ENCODE results near the gene DHX30.
A peak's percentile ranks its signal among the peaks of the same experiment; 100 is the strongest.
"Not testable (repeated sequence)": the region's sequence is repeated elsewhere in the genome, so short reads cannot be mapped to it uniquely, and the experiment has no call there.

DHX30 gene, protein sequence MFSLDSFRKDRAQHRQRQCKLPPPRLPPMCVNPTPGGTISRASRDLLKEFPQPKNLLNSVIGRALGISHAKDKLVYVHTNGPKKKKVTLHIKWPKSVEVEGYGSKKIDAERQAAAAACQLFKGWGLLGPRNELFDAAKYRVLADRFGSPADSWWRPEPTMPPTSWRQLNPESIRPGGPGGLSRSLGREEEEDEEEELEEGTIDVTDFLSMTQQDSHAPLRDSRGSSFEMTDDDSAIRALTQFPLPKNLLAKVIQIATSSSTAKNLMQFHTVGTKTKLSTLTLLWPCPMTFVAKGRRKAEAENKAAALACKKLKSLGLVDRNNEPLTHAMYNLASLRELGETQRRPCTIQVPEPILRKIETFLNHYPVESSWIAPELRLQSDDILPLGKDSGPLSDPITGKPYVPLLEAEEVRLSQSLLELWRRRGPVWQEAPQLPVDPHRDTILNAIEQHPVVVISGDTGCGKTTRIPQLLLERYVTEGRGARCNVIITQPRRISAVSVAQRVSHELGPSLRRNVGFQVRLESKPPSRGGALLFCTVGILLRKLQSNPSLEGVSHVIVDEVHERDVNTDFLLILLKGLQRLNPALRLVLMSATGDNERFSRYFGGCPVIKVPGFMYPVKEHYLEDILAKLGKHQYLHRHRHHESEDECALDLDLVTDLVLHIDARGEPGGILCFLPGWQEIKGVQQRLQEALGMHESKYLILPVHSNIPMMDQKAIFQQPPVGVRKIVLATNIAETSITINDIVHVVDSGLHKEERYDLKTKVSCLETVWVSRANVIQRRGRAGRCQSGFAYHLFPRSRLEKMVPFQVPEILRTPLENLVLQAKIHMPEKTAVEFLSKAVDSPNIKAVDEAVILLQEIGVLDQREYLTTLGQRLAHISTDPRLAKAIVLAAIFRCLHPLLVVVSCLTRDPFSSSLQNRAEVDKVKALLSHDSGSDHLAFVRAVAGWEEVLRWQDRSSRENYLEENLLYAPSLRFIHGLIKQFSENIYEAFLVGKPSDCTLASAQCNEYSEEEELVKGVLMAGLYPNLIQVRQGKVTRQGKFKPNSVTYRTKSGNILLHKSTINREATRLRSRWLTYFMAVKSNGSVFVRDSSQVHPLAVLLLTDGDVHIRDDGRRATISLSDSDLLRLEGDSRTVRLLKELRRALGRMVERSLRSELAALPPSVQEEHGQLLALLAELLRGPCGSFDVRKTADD

GRCh38 chr3:47802734-47803479 is at the start of gene DHX30:
Gene DHX30 (plus strand): TSS chr3:47803138. CDS start chr3:47810684, 7,546 bp downstream.
- peak; percentile 89 for DNase-seq (ENCODE audit: low spot score)

DNA sequence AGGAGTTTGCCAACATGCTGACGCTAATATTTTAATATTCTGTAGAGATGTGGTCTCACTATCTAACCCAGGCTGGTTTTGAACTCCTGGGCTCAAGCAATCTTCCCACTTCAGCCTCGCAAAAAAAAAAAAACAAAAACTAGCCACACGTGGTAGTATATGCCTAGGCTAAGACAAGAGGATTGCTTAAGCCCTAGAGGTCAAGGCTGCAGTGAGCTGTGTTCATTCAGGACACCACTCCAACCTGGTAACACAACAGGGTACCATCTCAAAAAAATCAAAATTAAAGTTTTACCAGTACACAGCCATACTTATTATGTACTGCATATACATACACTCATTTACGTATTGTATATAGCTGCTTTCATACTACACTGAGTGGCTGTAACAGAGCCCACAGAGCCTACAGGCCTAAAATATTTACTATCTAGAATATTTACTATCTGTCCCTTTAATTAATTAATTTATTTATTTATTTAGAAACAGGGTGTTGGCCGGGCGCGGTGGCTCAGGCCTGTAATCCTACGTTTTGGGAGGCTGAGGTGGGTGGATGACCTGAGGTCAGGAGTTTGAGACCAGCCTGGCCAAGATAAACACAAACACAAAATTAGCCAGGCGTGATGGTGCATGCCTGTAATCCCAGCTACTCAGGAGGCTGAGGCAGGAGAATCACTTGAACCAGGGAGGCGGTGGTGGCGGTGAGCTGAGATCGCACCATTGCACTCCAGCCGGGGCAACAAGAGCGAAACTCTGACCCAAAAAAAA is 44.5 kb upstream of the DHX30 start:
- no peak for DNase-seq (ENCODE audit: low spot score)

GRCh38 chr3:47760207-47760606 is 42.7 kb upstream of the DHX30 start:
- not testable (repeated sequence) for DNase-seq (ENCODE audit: low spot score)

GRCh38 chr3:47761046-47761445 is 41.9 kb upstream of the DHX30 start:
- DNase-seq (ENCODE audit: low spot score): peak; percentile 27

DNA sequence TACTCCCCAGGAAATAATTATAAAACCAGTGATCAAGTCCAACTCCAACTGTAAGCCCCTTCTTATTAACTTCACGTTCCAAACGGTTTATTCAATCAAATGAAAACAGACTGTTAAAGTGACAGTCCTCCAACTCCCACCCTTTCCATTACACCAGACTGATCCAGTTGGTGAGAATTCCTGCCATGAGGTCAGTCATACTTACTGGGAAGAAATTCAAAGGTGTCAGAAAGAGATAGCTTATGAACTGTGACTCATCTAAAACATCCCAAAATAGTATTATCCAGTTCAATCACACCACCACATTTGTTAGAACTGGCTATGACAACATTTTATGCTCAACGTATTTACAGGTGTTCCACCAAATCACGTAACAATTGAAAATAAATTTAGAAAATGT is 40.7 kb upstream of the DHX30 start:
- DNase-seq (ENCODE audit: low spot score): peak; percentile 33

DNA sequence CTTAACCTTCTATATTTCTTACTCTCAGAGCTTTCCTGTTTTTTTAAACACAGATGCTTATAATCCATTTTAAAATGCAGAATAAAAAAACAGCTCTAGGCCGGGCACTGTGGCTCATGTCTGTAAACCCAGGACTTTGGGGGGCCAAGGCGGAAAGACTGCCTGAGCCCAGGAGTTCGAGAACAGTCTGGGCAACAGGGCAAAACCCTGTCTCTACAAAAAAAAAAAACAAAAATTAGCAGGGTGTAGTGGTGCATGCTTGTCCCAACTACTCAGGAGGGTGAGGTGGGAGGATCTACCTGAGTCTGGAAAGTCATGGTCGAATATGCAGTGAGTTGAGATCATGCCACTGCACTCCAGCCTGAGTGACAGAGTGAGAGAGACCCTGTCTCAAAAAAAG is 36.8 kb upstream of the DHX30 start:
- no peak for DNase-seq (ENCODE audit: low spot score)

DNA sequence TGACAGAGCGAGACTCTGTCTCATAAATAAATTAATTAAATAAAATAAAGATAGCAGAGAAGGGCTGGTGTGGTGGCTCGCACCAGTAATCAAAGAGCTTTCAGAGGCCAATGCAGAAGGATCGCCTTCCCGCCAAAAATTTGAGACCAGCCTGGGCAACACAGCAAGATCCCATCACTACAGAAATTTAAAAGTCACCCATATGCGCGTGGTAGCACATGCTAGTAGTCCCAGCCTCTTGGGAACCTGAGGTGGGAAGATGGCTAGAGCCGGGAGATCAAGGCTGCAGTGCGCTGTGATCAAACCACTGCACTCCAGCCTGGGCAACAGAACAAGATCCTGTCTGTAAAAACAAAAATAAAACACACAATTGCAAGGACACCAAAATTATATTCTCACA is 30.9 kb upstream of the DHX30 start:
- no peak for DNase-seq (ENCODE audit: low spot score)

GRCh38 chr3:47772788-47773187 is 30.1 kb upstream of the DHX30 start:
- DNase-seq (ENCODE audit: low spot score): no peak

DNA sequence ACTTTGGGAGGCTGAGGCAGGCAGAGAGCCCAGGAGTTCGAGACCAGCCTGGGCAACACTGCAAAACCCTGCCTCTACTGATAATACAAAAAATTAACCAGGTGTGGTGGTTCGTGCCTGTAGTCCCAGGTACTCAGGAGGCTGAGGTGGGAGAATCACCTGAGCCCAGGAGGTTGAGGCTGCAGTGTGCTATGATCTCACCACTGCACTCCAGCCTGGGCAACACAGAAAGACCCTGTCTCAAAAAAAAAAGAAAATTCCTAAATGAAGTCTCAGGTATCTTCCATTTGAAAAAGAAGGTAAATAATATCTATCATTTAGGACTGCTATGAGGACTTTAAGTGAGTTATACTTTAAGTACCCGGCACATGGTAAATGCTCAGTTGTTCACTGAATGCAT is 24.2 kb upstream of the DHX30 start:
- DNase-seq (ENCODE audit: low spot score): no peak

GRCh38 chr3:47780741-47781684 is 21.9 kb upstream of the DHX30 start:
- DNase-seq (ENCODE audit: low spot score): peak; percentile 72

DNA sequence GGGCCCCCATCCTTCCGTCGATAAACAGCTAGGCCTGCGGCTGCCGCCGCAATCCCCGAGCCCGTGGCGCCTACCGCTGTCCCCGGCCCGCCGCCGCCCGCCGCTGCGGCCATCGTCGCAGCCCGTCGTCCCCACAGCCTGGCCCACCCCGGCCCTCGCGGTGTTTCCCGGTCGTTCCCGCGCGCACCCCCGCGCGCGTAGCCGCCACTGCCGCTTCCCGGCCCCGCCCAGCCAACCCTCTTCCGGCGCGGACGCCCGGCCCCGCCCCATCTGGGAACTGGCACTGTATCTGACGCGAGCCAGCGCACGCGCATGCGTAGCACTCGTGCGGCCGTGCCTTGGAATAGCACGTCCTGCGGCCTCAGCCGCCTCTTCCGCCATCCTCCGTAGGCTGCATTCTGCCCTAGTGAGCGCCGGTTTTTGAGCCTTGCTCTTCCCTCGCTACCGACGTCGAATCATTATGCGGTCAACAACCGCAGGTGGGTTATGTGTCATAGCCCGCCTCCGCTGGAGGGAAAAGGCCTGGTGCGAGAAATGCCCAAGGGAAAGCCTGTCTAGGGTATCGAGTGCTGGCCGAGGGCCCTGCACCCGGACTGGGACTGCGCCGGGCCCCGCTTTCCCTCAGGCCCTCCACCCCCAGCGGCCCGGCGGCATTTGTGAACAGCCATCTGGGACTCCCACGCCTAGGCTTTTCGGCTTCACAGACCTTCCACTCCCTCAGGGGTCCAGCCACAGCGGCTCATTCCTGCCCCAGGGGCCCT is 21.1 kb upstream of the DHX30 start, which contains the start of gene SMARCC1:
Gene SMARCC1, minus strand, starts transcription at position 209 of the 761 bp plus-strand sequence. Its CDS starts 96 bp downstream, at position 113.
- peak; percentile 99 for DNase-seq (ENCODE audit: low spot score)

- peak; percentile 61 for DNase-seq (ENCODE audit: low spot score)
Observed at GRCh38 chr3:47782446-47783308, 20.3 kb upstream of the DHX30 start.

GRCh38 chr3:47783673-47784072 is 19.3 kb upstream of the DHX30 start:
- DNase-seq (ENCODE audit: low spot score): no peak

DNA sequence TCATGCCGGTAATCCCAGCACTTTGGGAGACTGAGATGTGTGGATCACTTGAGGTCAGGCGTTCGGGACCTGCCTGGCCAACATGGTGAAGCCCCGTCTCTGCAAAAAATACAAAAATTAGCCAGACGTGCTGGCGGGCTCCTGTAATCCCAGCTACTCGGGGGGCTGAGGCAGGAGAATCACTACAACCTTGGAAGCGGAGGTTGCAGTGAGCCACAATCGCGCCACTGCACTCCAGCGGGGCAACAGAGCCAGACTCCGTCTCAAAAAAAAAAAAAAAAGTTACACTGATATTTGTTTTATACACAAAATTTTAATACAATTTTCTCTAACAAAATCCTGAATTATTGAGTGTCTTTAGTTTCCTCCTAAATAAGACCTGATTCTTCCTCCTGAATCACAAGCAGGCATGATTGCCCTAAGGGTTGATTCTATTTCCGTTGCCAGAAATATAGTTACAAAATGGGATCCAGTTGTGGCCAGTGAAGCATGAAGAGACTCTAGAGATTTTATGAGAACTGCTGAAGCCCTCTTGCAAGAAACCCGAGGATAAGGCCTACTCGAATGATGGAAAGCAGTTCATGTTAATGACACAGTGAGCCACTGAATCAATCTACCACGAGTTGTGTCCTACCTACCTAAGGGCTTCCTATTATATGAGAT is 11.6 kb upstream of the DHX30 start:
- DNase-seq (ENCODE audit: low spot score): no peak

GRCh38 chr3:47792699-47793098 is 10.2 kb upstream of the DHX30 start:
- no peak for DNase-seq (ENCODE audit: low spot score)

GRCh38 chr3:47794544-47794943 is 8.4 kb upstream of the DHX30 start:
- no peak for DNase-seq (ENCODE audit: low spot score)

- DNase-seq (ENCODE audit: low spot score): no peak
Observed at GRCh38 chr3:47799733-47800132, 3.2 kb upstream of the DHX30 start.
